Calu3 (cell line): ENCODE measurements around the gene ATP6V1C2. TPM values are rescaled to one million over a fixed set of nuclear protein-coding genes. Genes with fewer than 3 reads are reported as not detected.

Source experiments
- BruUV-seq: library from RNA; stranded (reverse); fragments of 400-500 nt; replicated peaks from 2 replicates; lab custom pipeline; 2021; lab: Mats Ljungman, UMichigan
- CTCF ChIA-PET: fragments of 300-600 bp; sonication (Branson Sonifier 250); formaldehyde crosslinking; loops from one replicate; lab custom pipeline; 2022; ENCODE audit warnings: antibody characterized with exemption; lab: Charles Lee
- DNase-seq: peaks from one replicate; pipeline ENCODE4 v3.0.0; 2022
- H3K27ac Mint-ChIP-seq: one replicate; pipeline ENCODE4 v1.8.0; 2022; ENCODE audit warnings: mixed read lengths; ENCODE audit not compliant: unreplicated experiment
- H3K27me3 Mint-ChIP-seq: one replicate; pipeline ENCODE4 v1.8.0; 2022; ENCODE audit warnings: mixed read lengths; ENCODE audit not compliant: unreplicated experiment
- H3K36me3 Mint-ChIP-seq: one replicate; pipeline ENCODE4 v1.8.0; 2022; ENCODE audit warnings: mild to moderate bottlenecking, moderate library complexity, mixed read lengths; ENCODE audit not compliant: insufficient read depth, unreplicated experiment
- H3K4me1 Mint-ChIP-seq: one replicate; pipeline ENCODE4 v1.8.0; 2022; ENCODE audit warnings: mild to moderate bottlenecking, low read depth, mixed read lengths; ENCODE audit not compliant: unreplicated experiment
- H3K4me3 Mint-ChIP-seq: one replicate; pipeline ENCODE4 v1.8.0; 2022; ENCODE audit warnings: mild to moderate bottlenecking, low read depth, moderate library complexity, mixed read lengths; ENCODE audit not compliant: unreplicated experiment
- H3K9me3 Mint-ChIP-seq: one replicate; pipeline ENCODE4 v1.8.0; 2022; ENCODE audit warnings: low read depth, mixed read lengths; ENCODE audit not compliant: unreplicated experiment
- intact Hi-C: fragments of 100-400 bp; cut with micrococcal nuclease; formaldehyde crosslinking; loops from one replicate; pipeline ENCODE4 v1.10.0; 2022; ENCODE audit not compliant: unreplicated experiment
- total RNA-seq: library from RNA; stranded (reverse); gene quantifications from 2 replicates; pipeline ENCODE4 v1.2.3, GENCODE V29; 2022
- TF ChIP-seq, protein P1 (sequence below): fragments of 200-600 bp; IDR thresholded peaks from one replicate; pipeline ENCODE4 v1.8.0; 2022; ENCODE audit warnings: antibody characterized with exemption; ENCODE audit not compliant: unreplicated experiment

Gene ATP6V1C2
- total RNA-seq, 1 experiment from 2014 or later: 0.28 TPM

DNA sequence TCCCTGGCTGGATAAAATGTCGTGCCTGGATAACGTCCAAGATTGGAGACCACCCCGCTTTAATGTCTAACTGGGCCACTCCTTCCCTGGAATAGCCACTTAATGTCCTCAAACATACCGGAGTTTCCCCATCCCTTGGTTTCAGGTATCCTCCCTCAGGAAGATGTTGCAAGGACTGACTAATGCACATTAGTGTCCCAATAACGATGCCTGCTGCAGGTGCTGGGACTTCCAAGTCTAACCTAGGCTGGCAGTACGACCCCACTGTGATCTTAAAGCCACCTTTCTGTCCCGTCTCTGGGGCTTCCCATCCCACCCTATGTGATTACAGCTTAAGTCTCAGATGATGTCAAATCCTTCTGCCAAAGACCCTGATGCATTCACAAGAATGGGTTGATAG lies 1.1 kb upstream of the ATP6V1C2 start:
- CTCF ChIA-PET: no interaction called here
- Mint-ChIP-seq H3K36me3 (no peaks in the 10 kb centered on the region), H3K27me3 (peaks cover 55% of the 10 kb centered on the region), H3K27ac (no peak overlapping the region), H3K4me1 (peaks cover 17% of the 10 kb centered on the region), H3K9me3 (no peaks in the 10 kb centered on the region), H3K4me3 (no peak overlapping the region)
- no peak for DNase-seq
- TF ChIP-seq, protein P1, sequence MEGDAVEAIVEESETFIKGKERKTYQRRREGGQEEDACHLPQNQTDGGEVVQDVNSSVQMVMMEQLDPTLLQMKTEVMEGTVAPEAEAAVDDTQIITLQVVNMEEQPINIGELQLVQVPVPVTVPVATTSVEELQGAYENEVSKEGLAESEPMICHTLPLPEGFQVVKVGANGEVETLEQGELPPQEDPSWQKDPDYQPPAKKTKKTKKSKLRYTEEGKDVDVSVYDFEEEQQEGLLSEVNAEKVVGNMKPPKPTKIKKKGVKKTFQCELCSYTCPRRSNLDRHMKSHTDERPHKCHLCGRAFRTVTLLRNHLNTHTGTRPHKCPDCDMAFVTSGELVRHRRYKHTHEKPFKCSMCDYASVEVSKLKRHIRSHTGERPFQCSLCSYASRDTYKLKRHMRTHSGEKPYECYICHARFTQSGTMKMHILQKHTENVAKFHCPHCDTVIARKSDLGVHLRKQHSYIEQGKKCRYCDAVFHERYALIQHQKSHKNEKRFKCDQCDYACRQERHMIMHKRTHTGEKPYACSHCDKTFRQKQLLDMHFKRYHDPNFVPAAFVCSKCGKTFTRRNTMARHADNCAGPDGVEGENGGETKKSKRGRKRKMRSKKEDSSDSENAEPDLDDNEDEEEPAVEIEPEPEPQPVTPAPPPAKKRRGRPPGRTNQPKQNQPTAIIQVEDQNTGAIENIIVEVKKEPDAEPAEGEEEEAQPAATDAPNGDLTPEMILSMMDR: no peak
- intact Hi-C loops: no loop called here
- BruUV-seq: no TSS peak

DNA sequence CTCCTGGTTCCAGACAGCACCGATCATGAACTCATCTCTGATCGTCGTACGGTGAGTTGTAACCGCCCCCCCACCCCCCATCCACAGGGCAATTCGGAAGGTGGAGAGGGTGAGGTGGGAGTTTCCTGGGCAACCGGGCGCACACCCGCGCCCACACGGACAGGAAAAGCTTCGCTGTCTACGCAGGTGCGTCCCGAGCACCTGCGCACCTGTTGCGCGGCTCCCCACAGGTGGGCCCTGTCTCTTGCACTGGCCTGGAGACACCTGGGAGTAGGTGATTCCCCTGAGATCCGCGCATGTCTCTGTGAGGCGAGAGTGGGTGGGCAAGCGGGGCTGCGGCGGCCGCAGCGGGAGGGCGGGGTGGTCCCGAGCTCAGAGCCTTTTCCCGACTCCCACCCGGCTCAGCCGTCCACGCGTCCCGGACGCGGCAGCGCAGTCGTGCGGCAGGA lies 459 bp upstream of the ATP6V1C2 start:
- Mint-ChIP-seq H3K4me1 (peaks cover 17% of the 10 kb centered on the region), H3K27me3 (peaks cover 53% of the 10 kb centered on the region), H3K4me3 (peak overlapping the region; percentile 69), H3K9me3 (no peaks in the 10 kb centered on the region), H3K36me3 (no peaks in the 10 kb centered on the region), H3K27ac (no peak overlapping the region)
- DNase-seq: no peak
- CTCF ChIA-PET: no interaction called here
- TF ChIP-seq, protein P1: no peak
- intact Hi-C loops: no loop called here
- BruUV-seq: no TSS peak

DNA sequence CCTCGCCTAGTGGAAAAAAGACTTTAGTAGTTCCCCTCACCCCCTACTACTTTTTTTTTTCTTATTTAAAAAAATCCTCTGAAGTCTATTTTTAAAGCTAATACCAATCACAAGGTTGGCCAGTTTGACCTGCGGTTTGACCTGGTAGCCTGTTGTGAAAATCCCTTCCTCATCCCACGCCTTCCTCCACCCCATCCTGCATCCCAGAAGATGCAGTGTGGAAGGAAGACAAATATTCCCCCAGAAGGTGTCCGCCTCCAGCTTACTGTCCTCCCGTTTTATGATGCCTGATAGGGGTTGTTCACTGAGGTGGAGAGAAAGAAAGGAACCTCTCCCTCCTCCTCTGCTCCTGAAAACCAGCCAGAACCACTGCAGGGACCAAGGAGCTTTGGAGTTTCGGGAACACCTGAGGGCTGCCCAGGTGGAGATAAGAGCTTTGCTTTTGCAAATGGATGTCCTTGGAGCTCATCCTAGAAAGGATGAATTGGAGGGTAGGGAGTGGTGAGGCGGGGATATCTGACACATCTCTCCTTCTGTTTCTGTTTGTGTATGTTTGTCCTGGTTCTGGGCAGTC lies 909 bp downstream of the ATP6V1C2 start:
- TF ChIP-seq, protein P1: no peak
- Mint-ChIP-seq H3K27me3 (peaks cover 53% of the 10 kb centered on the region), H3K27ac (no peak overlapping the region), H3K4me1 (peaks cover 9% of the 10 kb centered on the region), H3K9me3 (no peaks in the 10 kb centered on the region), H3K36me3 (no peaks in the 10 kb centered on the region), H3K4me3 (peak overlapping the region; percentile 69)
- no peak for DNase-seq
- CTCF ChIA-PET: interaction anchor here (0.9 kb wide), 1 partner anchor 13 kb away, joined by 3 read pairs; no protein-coding TSS in a partner anchor
- intact Hi-C loops: no loop called here
- no TSS peak for BruUV-seq

DNA sequence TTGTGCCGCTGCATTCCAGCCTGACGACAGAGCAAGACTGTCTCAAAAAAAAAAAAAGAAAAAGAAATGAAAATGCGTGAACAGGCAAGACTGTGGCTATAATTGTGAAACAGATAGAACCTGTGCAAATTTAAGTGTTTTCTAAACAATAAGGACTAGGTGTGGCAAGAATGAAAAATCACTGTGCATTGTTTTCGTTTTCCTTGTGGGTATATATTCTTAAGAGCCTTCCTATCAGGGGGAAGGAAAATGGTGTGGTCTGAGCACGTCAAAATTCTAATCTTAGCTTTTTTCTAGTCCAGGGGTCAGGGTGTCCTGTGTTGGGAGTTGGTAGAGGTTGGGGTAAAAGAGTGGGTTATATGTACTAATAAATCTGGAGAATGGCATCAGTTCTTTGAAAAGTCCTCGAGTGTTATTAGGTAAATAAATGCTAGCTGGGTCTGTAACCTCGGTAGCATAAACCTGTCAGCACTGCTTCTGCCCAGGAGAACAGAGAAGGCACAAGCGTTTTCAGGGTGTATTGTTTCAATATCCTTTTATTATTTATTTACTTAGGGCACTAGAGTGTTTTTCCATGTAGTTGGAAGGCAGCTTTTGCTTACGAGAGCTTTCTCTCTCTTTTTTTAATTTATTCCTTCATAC lies 11.6 kb downstream of the ATP6V1C2 start:
- TF ChIP-seq, protein P1: no peak
- Mint-ChIP-seq H3K27ac (no peak overlapping the region), H3K27me3 (peaks cover 25% of the 10 kb centered on the region), H3K4me3 (no peak overlapping the region), H3K36me3 (no peaks in the 10 kb centered on the region), H3K4me1 (no peaks in the 10 kb centered on the region), H3K9me3 (no peaks in the 10 kb centered on the region)
- CTCF ChIA-PET: interaction anchor here (0.7 kb wide), 1 partner anchor 25 kb away, joined by 3 read pairs; no protein-coding TSS in a partner anchor
- no TSS peak for BruUV-seq
- DNase-seq: no peak
- intact Hi-C loops: no loop called here
